ENCODE measurements around the gene GABPB1. TPM values are rescaled to one million over a fixed set of nuclear protein-coding genes. Genes with fewer than 3 reads are reported as not detected.

GABPB1 gene
- total RNA-seq, 1 experiment from 2014 or later, result 39.7 TPM

GRCh38 chr15:50302581-50302980 is 52.4 kb downstream of the GABPB1 start:
- no peak for TF ChIP-seq CTCF (conservative IDR thresholded peaks at IDR 0.05; ENCODE audit: low read depth, low read length)
- TF ChIP-seq EZH2phosphoT487 (IDR thresholded peaks at IDR 0.05; ENCODE audit: borderline replicate concordance, low read length), result no peak
- TF ChIP-seq EZH2 (IDR thresholded peaks at IDR 0.05; ENCODE audit: low read length, unreplicated experiment), result no peak
- CTCF ChIA-PET, result no interaction called here
- DNase-seq, result no peak
- ATAC-seq, result no peak
- H3K4me1 ChIP-seq (ENCODE audit: insufficient read depth, low read length), result no peaks in the 10 kb centered on the region
- no peak overlapping the region for H3K27ac ChIP-seq (ENCODE audit: low read length)
- H4K20me1 ChIP-seq (ENCODE audit: low read length), result no peaks in the 10 kb centered on the region
- H3K36me3 ChIP-seq (ENCODE audit: low read depth, low read length), result peaks cover 9% of the 10 kb centered on the region; the same call in 1 of the 2 replicates
- no peaks in the 10 kb centered on the region for H3K9me2 ChIP-seq (replicated peaks; ENCODE audit: low read length)
- no peaks in the 10 kb centered on the region for H3F3A ChIP-seq (ENCODE audit: low read length, unreplicated experiment)
- H3K4me2 ChIP-seq (ENCODE audit: low read length), result no peak overlapping the region
- no TSS peak for BruUV-seq (replicated peaks)
- H3K9ac ChIP-seq (ENCODE audit: low read length), result no peak overlapping the region
- H3K27me3 ChIP-seq (ENCODE audit: low read length), result no peaks in the 10 kb centered on the region
- H3K4me3 ChIP-seq (ENCODE audit: low read length), result no peak overlapping the region
- intact Hi-C loops (cut with micrococcal nuclease), result no loop called here
- POLR2A ChIA-PET (ENCODE audit: unreplicated experiment), result no interaction called here
- no peak overlapping the region for H2AFZ ChIP-seq (ENCODE audit: low read length)
- no peaks in the 10 kb centered on the region for H3K79me2 ChIP-seq (ENCODE audit: low read length)
- no peaks in the 10 kb centered on the region for H3K9me3 ChIP-seq (ENCODE audit: low read length)

- CTCF ChIA-PET, result no interaction called here
- H3K4me3 ChIP-seq (ENCODE audit: low read length), result no peak overlapping the region
- H3K9me2 ChIP-seq (replicated peaks; ENCODE audit: low read length), result no peaks in the 10 kb centered on the region
- no peaks in the 10 kb centered on the region for H4K20me1 ChIP-seq (ENCODE audit: low read length)
- peaks cover 17% of the 10 kb centered on the region; the same call in 1 of the 2 replicates for H3K36me3 ChIP-seq (ENCODE audit: low read depth, low read length)
- H3K9me3 ChIP-seq (ENCODE audit: low read length), result no peaks in the 10 kb centered on the region
- no peaks in the 10 kb centered on the region for H3F3A ChIP-seq (ENCODE audit: low read length, unreplicated experiment)
- H3K79me2 ChIP-seq (ENCODE audit: low read length), result no peaks in the 10 kb centered on the region
- H3K4me1 ChIP-seq (ENCODE audit: insufficient read depth, low read length), result no peaks in the 10 kb centered on the region
- intact Hi-C loops (cut with micrococcal nuclease), result no loop called here
- POLR2A ChIA-PET (ENCODE audit: unreplicated experiment), result no interaction called here
- H3K9ac ChIP-seq (ENCODE audit: low read length), result no peak overlapping the region
- no peak overlapping the region for H3K27ac ChIP-seq (ENCODE audit: low read length)
- no peak overlapping the region for H2AFZ ChIP-seq (ENCODE audit: low read length)
- no peak for DNase-seq
- BruUV-seq (replicated peaks), result no TSS peak
- ATAC-seq, result no peak
- no peaks in the 10 kb centered on the region for H3K27me3 ChIP-seq (ENCODE audit: low read length)
- H3K4me2 ChIP-seq (ENCODE audit: low read length), result no peak overlapping the region
- no peak for TF ChIP-seq CTCF (conservative IDR thresholded peaks at IDR 0.05; ENCODE audit: low read depth, low read length)
Measured at GRCh38 chr15:50298340-50298739, 56.7 kb downstream of the GABPB1 start.

GRCh38 chr15:50295966-50296365 is 59.0 kb downstream of the GABPB1 start:
- Histone ChIP-seq H3K79me2 (ENCODE audit: low read length) (no peaks in the 10 kb centered on the region), H3F3A (ENCODE audit: low read length, unreplicated experiment) (no peaks in the 10 kb centered on the region), H3K36me3 (ENCODE audit: low read depth, low read length) (peaks cover 12% of the 10 kb centered on the region; the same call in 1 of the 2 replicates), H3K4me2 (ENCODE audit: low read length) (no peak overlapping the region), H3K4me3 (ENCODE audit: low read length) (no peak overlapping the region), H4K20me1 (ENCODE audit: low read length) (no peaks in the 10 kb centered on the region), H3K9me3 (ENCODE audit: low read length) (no peaks in the 10 kb centered on the region), H3K27ac (ENCODE audit: low read length) (no peak overlapping the region), H2AFZ (ENCODE audit: low read length) (no peak overlapping the region), H3K9me2 (replicated peaks; ENCODE audit: low read length) (no peaks in the 10 kb centered on the region), H3K27me3 (ENCODE audit: low read length) (no peaks in the 10 kb centered on the region), H3K9ac (ENCODE audit: low read length) (no peak overlapping the region), H3K4me1 (ENCODE audit: insufficient read depth, low read length) (no peaks in the 10 kb centered on the region)
- DNase-seq (no peak), ATAC-seq (no peak)
- POLR2A ChIA-PET (ENCODE audit: unreplicated experiment), result no interaction called here
- TF ChIP-seq EZH2 (IDR thresholded peaks at IDR 0.05; ENCODE audit: low read length, unreplicated experiment) (no peak), EZH2phosphoT487 (IDR thresholded peaks at IDR 0.05; ENCODE audit: borderline replicate concordance, low read length) (no peak), CTCF (conservative IDR thresholded peaks at IDR 0.05; ENCODE audit: low read depth, low read length) (no peak)
- intact Hi-C loops (cut with micrococcal nuclease), result no loop called here
- no TSS peak for BruUV-seq (replicated peaks)
- CTCF ChIA-PET, result no interaction called here

Measured in PC-3 (cell line).